ENCODE results near the gene ZDHHC23. TPM values are rescaled to one million over a fixed set of nuclear protein-coding genes. Genes with fewer than 3 reads are reported as not detected.

ZDHHC23 gene
- polyA plus RNA-seq, 1 of the 3 experiments (the other 2 are of a cell fraction): 3.7 TPM

- Histone ChIP-seq H3K36me3 (replicated peaks in 1 of 2; ENCODE audit: control insufficient read depth in 1 of 2, insufficient read depth in 2 of 2, low read length in 1 of 2) (peaks cover 3 to 12% of the 10 kb centered on the region in 2 experiments), H3K4me2 (no peak overlapping the region), H3K9me3 (no peaks in the 10 kb centered on the region), H3K27ac (ENCODE audit: low read depth in 2 of 2, low read length in 1 of 2) (no peak overlapping the region), H3K9me2 (no peaks in the 10 kb centered on the region), H3K4me1 (ENCODE audit: control insufficient read depth in 1 of 2, insufficient read depth in 2 of 2, low read depth in 1 of 2, low read length in 1 of 2) (no peaks in the 10 kb centered on the region; a peak in 1 of 4 replicates), H3F3A (replicated peaks; ENCODE audit: insufficient read depth) (peaks cover 3% of the 10 kb centered on the region), H4K20me1 (ENCODE audit: insufficient read depth) (no peaks in the 10 kb centered on the region), H3K79me2 (ENCODE audit: insufficient read depth) (no peaks in the 10 kb centered on the region), H3K9ac (no peak overlapping the region), H2AFZ (ENCODE audit: low read depth) (no peak overlapping the region), H3K27me3 (ENCODE audit: insufficient read depth) (no peaks in the 10 kb centered on the region), H3K4me3 (ENCODE audit: low read depth in 2 of 2, low read length in 1 of 2) (no peak overlapping the region)
- TF ChIP-seq MEF2A (IDR thresholded peaks at IDR 0.05; ENCODE audit: borderline replicate concordance, low read depth) (no peak), GABPA (IDR thresholded peaks at IDR 0.05; ENCODE audit: low read depth) (no peak), FOSL2 (IDR thresholded peaks at IDR 0.05; ENCODE audit: borderline replicate concordance, low read depth) (no peak), CHD2 (IDR thresholded peaks at IDR 0.05; ENCODE audit: low read length, partially characterized antibody) (no peak), TCF12 (IDR thresholded peaks at IDR 0.05) (no peak), IRF3 (IDR thresholded peaks at IDR 0.05; ENCODE audit: low read depth, low read length) (no peak), EZH2phosphoT487 (IDR thresholded peaks at IDR 0.05; ENCODE audit: borderline replicate concordance, low read depth) (no peak), ZBTB33 (IDR thresholded peaks at IDR 0.05; ENCODE audit: borderline replicate concordance, low read depth) (no peak), FOXJ3 (CRISPR knock-in tag; IDR thresholded peaks at IDR 0.05) (no peak), CTCF (IDR thresholded peaks at IDR 0.05) (no peak), YY1 (IDR thresholded peaks at IDR 0.05; ENCODE audit: low read depth) (no peak), RFX5 (IDR thresholded peaks at IDR 0.05; ENCODE audit: low read length) (no peak), EP300 (IDR thresholded peaks at IDR 0.05; ENCODE audit: borderline replicate concordance in 1 of 2, low read depth in 1 of 2, low read length in 1 of 2) (no peak), USF2 (IDR thresholded peaks at IDR 0.05; ENCODE audit: borderline replicate concordance, low read depth, low read length) (no peak)
- WGBS (ENCODE audit: low lambda C conversion rate): 86% methylated on average over 7 of the region's 7 CpGs
- ChIA-PET POLR2A (no interaction called here), CTCF (no interaction called here)
- no peak for DNase-seq
Measured at GRCh38 chr3:113953677-113954076, 5.9 kb downstream of the ZDHHC23 start.

Data from SK-N-SH (cell line).